Astrocyte (in vitro differentiated cells and primary cell): ENCODE results near the gene CD300A. TPM values are rescaled to one million over a fixed set of nuclear protein-coding genes. Genes with fewer than 3 reads are reported as not detected.

Experiments
- DNase-seq: peaks from one replicate; pipeline ENCODE4 v3.0.0-alpha.2; 2010; ENCODE audit warnings: low read depth
- FAIRE-seq: peaks from 2 replicates; lab custom pipeline; 2011; peaks lifted over from hg19 to GRCh38; lab: Jason Lieb, UNC
- H2AFZ ChIP-seq: 2 replicates; pipeline ENCODE4 v1.6.0; 2012; ENCODE audit warnings: low read depth, low read length, inconsistent platforms
- H3K27ac ChIP-seq: 2 replicates; pipeline ENCODE4 v1.5.1; 2011; ENCODE audit warnings: low read depth, low read length, inconsistent platforms
- H3K27me3 ChIP-seq: 2 replicates; pipeline ENCODE4 v1.6.0; 2011; ENCODE audit warnings: low read length, inconsistent platforms; ENCODE audit not compliant: insufficient read depth
- H3K36me3 ChIP-seq: 2 replicates; pipeline ENCODE4 v1.5.1; 2011; ENCODE audit warnings: low read length, inconsistent platforms; ENCODE audit not compliant: insufficient read depth
- H3K4me1 ChIP-seq: 2 replicates; pipeline ENCODE4 v1.5.1; 2011; ENCODE audit warnings: low read length, inconsistent platforms; ENCODE audit not compliant: insufficient read depth
- H3K4me2 ChIP-seq: 2 replicates; pipeline ENCODE4 v1.6.0; 2012; ENCODE audit warnings: low read length, inconsistent platforms
- H3K4me3 ChIP-seq: 2 replicates; pipeline ENCODE4 v1.5.1; 2011; ENCODE audit warnings: low read depth, mild to moderate bottlenecking, low read length, inconsistent platforms; ENCODE audit not compliant: insufficient read depth
- H3K79me2 ChIP-seq: 2 replicates; pipeline ENCODE4 v1.6.0; 2012; ENCODE audit warnings: mild to moderate bottlenecking, low read length, inconsistent platforms; ENCODE audit not compliant: insufficient read depth
- H3K9ac ChIP-seq: 2 replicates; pipeline ENCODE4 v1.6.0; 2012; ENCODE audit warnings: mild to moderate bottlenecking, low read length, inconsistent platforms
- H3K9me3 ChIP-seq: 2 replicates; pipeline ENCODE4 v1.5.1; 2012; ENCODE audit warnings: low read depth, mild to moderate bottlenecking, low read length, inconsistent platforms; ENCODE audit not compliant: insufficient read depth
- H4K20me1 ChIP-seq: 2 replicates; pipeline ENCODE4 v1.6.0; 2012; ENCODE audit warnings: low read length, inconsistent platforms; ENCODE audit not compliant: insufficient read depth
- H3K27ac Mint-ChIP-seq: one replicate; pipeline ENCODE4 v1.8.0; 2021; ENCODE audit warnings: mild to moderate bottlenecking, mixed read lengths; ENCODE audit not compliant: unreplicated experiment
- H3K27me3 Mint-ChIP-seq: one replicate; pipeline ENCODE4 v1.8.0; 2021; ENCODE audit warnings: low read depth, mixed read lengths; ENCODE audit not compliant: unreplicated experiment
- H3K36me3 Mint-ChIP-seq: one replicate; pipeline ENCODE4 v1.8.0; 2021; ENCODE audit warnings: low read depth, mixed read lengths; ENCODE audit not compliant: unreplicated experiment
- H3K4me1 Mint-ChIP-seq: one replicate; pipeline ENCODE4 v1.8.0; 2021; ENCODE audit warnings: low read depth, mixed read lengths; ENCODE audit not compliant: unreplicated experiment
- H3K4me3 Mint-ChIP-seq: one replicate; pipeline ENCODE4 v1.8.0; 2021; ENCODE audit warnings: mild to moderate bottlenecking, moderate library complexity, mixed read lengths; ENCODE audit not compliant: unreplicated experiment
- H3K9me3 Mint-ChIP-seq: one replicate; pipeline ENCODE4 v1.8.0; 2021; ENCODE audit warnings: mild to moderate bottlenecking, mixed read lengths; ENCODE audit not compliant: unreplicated experiment
- EZH2 ChIP-seq: IDR thresholded peaks from 2 replicates; pipeline ENCODE4 v1.6.1; 2012; ENCODE audit warnings: mild to moderate bottlenecking, low read length, inconsistent platforms; ENCODE audit not compliant: insufficient read depth
- total RNA-seq: library from RNA; stranded (reverse); gene quantifications from 2 replicates; pipeline ENCODE4 v1.2.1, GENCODE V29; 2021
- TF ChIP-seq, protein P1 (sequence below): IDR thresholded peaks from 2 replicates; pipeline ENCODE4 v1.5.1; 2011; ENCODE audit warnings: low read depth, mild to moderate bottlenecking, inconsistent platforms, low read length, moderate library complexity; ENCODE audit not compliant: insufficient read depth

The CD300A gene
- total RNA-seq, 1 donor from 2014 or later = not detected

DNA sequence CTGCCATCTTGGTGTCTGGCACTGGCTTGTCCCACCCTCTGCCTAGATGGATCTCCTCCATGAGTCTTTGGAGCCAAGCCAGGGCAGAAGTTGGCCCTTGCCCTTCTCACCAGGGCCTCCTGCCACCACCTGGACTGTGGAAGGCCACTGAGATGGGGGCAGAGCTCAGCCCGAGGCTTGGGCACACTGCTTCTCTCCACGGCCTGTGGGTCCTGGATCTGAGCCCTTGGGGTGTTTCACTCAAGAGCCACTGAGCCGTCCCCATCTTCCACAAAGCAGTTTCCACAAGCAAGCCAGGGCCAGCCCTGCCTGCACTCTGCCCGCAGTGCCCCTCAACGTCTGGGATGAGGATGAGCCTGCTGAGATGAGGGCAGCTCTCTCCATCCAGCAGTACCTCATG is 16.7 kb upstream of the CD300A start:
- Histone ChIP-seq H3K4me1 (peaks cover 4% of the 10 kb centered on the region), H3K27me3 (peaks cover 6% of the 10 kb centered on the region), H3K4me3 (no peak overlapping the region), H3K79me2 (no peaks in the 10 kb centered on the region), H3K27ac (no peak overlapping the region), H4K20me1 (no peaks in the 10 kb centered on the region), H2AFZ (no peak overlapping the region), H3K9ac (no peak overlapping the region), H3K36me3 (no peaks in the 10 kb centered on the region), H3K9me3 (no peaks in the 10 kb centered on the region), H3K4me2 (no peak overlapping the region)
- Mint-ChIP-seq H3K36me3 (peaks cover 16% of the 10 kb centered on the region), H3K27me3 (peaks cover 5% of the 10 kb centered on the region), H3K27ac (no peak overlapping the region), H3K9me3 (no peaks in the 10 kb centered on the region), H3K4me1 (peaks cover 4% of the 10 kb centered on the region), H3K4me3 (no peak overlapping the region)
- TF ChIP-seq EZH2 = no peak
- TF ChIP-seq, protein P1, sequence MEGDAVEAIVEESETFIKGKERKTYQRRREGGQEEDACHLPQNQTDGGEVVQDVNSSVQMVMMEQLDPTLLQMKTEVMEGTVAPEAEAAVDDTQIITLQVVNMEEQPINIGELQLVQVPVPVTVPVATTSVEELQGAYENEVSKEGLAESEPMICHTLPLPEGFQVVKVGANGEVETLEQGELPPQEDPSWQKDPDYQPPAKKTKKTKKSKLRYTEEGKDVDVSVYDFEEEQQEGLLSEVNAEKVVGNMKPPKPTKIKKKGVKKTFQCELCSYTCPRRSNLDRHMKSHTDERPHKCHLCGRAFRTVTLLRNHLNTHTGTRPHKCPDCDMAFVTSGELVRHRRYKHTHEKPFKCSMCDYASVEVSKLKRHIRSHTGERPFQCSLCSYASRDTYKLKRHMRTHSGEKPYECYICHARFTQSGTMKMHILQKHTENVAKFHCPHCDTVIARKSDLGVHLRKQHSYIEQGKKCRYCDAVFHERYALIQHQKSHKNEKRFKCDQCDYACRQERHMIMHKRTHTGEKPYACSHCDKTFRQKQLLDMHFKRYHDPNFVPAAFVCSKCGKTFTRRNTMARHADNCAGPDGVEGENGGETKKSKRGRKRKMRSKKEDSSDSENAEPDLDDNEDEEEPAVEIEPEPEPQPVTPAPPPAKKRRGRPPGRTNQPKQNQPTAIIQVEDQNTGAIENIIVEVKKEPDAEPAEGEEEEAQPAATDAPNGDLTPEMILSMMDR = no peak
- DNase-seq (no peak), FAIRE-seq (no peak)

DNA sequence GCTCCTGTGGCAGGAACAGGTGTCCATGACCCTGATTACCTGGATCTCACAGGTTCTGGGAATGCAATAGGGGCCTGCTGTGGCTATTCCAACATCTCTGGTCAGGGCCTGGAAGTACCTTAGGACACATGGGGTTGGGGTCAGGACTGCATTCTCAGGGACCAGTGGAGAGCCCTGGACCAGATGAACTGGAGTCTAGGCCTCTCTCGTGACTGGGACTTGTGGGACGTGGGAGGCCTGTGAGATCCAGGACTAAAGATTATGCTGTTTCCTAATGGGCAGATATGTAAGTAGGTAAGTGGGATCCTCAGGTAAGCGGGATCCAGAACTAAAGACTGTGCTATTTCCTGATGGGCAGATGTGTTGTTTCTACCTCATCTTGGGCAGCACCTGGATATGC is 16.2 kb upstream of the CD300A start:
- H3K9me3 Mint-ChIP-seq = no peaks in the 10 kb centered on the region
- TF ChIP-seq, protein P1 = no peak
- TF ChIP-seq EZH2 = no peak
- peaks cover 4% of the 10 kb centered on the region for H3K4me1 Mint-ChIP-seq
- Histone ChIP-seq H3K79me2 (no peaks in the 10 kb centered on the region), H3K9ac (no peak overlapping the region), H3K4me3 (no peak overlapping the region), H3K27ac (no peak overlapping the region), H3K4me2 (no peak overlapping the region), H3K9me3 (no peaks in the 10 kb centered on the region), H2AFZ (no peak overlapping the region), H3K27me3 (peaks cover 6% of the 10 kb centered on the region), H3K4me1 (peaks cover 4% of the 10 kb centered on the region), H3K36me3 (no peaks in the 10 kb centered on the region), H4K20me1 (no peaks in the 10 kb centered on the region)
- DNase-seq (no peak), FAIRE-seq (no peak)
- no peak overlapping the region for H3K27ac Mint-ChIP-seq
- H3K36me3 Mint-ChIP-seq = peaks cover 16% of the 10 kb centered on the region
- H3K4me3 Mint-ChIP-seq = no peak overlapping the region
- H3K27me3 Mint-ChIP-seq = peaks cover 5% of the 10 kb centered on the region

DNA sequence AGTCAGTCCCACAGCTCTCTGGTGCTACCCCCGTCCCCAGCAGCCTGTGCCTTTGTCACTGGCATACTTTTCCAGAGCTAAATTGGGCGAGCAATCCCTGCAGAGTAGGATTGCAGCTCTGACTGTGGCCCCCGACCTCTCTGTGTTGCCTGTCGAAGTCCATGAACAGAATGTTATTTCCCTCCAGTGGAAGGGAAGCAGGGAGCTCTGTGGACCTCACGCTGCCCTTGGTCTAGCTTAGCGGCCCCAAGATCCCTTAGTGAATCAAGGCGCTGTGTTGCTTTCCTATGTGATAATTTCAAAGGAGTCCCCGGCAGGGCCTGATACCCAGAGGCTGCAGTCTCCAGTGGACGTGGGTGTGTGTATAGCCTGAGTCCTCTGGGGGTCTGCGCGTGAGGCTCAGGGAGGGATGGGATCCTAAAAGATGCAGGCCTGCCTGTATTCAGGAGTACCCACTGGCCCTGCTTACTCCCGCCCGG is 15.5 kb upstream of the CD300A start:
- DNase-seq (no peak), FAIRE-seq (no peak)
- Mint-ChIP-seq H3K27me3 (peaks cover 9% of the 10 kb centered on the region), H3K4me1 (peaks cover 4% of the 10 kb centered on the region), H3K9me3 (no peaks in the 10 kb centered on the region), H3K4me3 (no peak overlapping the region), H3K36me3 (peaks cover 16% of the 10 kb centered on the region), H3K27ac (no peak overlapping the region)
- Histone ChIP-seq H3K79me2 (no peaks in the 10 kb centered on the region), H3K4me3 (no peak overlapping the region), H3K27ac (no peak overlapping the region), H4K20me1 (no peaks in the 10 kb centered on the region), H3K9me3 (no peaks in the 10 kb centered on the region), H3K4me2 (no peak overlapping the region), H2AFZ (no peak overlapping the region), H3K9ac (no peak overlapping the region), H3K27me3 (peaks cover 6% of the 10 kb centered on the region), H3K36me3 (no peaks in the 10 kb centered on the region), H3K4me1 (peaks cover 4% of the 10 kb centered on the region)
- TF ChIP-seq, protein P1 = no peak
- no peak for TF ChIP-seq EZH2
